Stimulated activated CD8-positive, alpha-beta memory T cell treated with anti-CD3 and anti-CD28 coated beads, Interleukin-15, amount 100 ng/mL, for 4 hours (primary cell): ENCODE results near the gene LSMEM2.
A peak's percentile ranks its signal among the peaks of the same experiment; 100 is the strongest.
"Not testable (repeated sequence)": the region's sequence is repeated elsewhere in the genome, so short reads cannot be mapped to it uniquely, and the experiment has no call there.

Source experiments
- DNase-seq, 2 donors: peaks; one replicate each; pipeline ENCODE4 v3.0.0-alpha.2; 2020; ENCODE audit warnings: low read depth in 2 of 2

LSMEM2 gene

DNA sequence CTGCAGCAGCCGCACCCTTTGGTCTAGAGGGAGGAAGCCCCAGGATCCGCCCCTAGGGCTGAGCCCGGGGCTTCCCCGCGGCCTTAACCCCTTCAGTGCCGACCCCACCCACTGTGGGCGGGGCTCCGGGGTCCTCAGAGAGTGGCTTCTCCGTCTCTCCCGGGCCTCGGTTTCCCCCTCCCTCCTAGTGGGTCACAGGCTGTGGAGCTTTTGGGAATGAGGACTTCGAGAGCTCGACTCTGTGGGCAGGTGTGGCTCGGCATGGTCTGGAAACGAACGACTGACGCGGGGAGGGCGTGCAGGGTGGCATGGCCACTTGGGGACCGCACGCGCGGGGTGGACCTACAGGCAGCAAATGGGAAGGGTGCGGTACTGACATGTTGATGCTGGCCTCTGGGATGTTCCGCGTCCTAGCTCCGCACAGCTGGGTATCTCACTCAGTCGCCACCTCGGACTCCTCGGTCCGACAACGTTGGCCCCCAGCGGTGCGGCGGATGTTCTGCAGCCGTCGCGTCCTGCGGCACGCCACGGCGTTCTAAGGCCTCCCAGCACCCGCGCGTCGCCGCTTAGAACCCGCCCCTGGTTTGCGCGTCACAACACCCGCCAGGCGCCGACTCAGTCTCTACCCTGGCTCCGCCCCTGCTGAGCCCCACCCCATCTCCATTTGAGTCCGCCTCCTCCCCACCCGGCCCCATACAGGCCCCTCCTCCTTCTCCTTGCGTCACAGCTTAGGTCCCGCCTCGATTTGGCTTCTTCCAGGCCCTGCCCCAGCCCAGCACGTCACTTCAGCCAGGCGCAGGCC lies 20.1 kb downstream of the LSMEM2 start, which contains the start of the genes HYAL3 and NAA80:
HYAL3 (minus strand) TSS at position 570 of the 802 bp plus-strand sequence. CDS start 3,803 bp downstream, outside the sequence.
NAA80 (minus strand) TSS at position 570 of the 802 bp plus-strand sequence. CDS start 1,942 bp downstream, outside the sequence.
- DNase-seq, result peak; percentile 98

DNA sequence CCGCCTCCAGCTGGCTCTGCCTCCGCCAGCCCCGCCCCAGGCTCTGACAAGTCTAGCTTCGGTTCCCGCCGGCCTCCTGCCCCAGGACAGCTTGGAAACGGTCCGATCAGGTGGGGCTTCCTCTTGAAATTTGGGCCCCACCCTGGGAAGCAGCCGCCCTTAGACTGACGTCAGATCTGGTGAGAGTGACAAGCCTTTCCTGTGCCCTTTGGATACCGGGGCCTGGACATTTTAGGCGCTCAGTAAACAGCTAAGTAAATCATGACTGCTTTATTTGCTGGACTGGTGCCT lies 20.7 kb downstream of the LSMEM2 start:
- DNase-seq, result no peak

DNA sequence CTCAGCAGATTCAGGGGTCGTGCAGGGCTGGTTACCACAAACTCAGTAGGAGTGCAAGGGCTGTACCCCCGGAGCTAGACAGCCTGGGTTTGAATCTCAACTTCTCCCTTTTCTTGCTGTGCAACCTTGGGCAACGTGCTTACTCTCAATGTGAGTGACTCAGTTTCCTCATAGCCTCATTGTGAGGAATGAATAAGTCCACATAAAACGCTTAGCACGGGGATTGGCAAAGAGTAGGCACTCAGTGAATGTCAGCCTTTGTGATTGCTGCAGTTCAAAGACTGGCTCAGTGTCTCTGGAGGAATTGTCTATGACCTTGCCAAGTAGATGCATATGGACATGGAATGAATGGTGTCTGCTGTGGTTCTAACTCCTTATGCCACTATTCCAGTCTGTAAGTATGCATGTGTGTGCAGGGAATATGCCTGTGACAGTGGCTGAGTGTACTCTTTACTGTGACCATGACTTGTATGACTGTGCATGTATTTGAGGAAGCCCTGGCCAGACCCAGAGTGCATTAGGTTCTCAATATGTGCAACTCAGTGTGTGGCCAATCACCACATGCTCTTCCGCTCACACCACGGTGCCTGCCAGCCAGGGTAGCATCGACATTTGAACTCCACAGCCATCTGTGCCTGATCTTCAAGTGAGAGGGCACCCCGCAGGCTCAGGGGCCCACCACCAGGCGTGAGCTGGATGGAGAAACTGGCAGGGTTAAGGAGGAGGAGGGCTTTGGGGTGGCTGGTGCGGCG lies 21.2 kb downstream of the LSMEM2 start:
- no peak for DNase-seq

DNA sequence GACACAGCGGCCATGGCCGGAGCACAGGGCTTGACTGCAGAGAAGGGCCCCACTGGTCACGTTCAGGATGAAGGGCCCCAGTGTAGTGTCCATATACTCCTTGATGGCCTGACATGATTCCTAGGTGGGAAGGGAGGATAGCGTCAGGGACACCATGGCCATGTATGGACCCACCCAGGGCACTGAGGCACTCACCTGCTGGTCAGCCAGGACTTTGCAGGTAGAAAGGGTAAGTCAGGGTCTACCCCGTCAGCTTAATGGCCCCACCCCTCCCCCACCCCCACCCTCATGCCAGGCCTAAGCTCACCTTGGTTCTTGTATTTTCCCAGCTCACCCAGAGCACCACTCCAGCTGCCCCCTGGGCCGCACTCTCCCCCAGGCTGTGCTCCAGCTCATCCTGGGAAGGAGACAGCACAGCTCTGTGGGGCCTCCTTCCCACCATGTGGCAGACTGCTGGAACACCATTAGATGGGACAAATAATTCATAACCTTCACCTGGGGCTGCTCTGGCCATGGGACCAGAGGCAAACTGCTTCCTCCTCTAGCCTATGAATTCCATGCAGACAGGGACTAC lies 21.9 kb downstream of the LSMEM2 start:
- no peak for DNase-seq

DNA sequence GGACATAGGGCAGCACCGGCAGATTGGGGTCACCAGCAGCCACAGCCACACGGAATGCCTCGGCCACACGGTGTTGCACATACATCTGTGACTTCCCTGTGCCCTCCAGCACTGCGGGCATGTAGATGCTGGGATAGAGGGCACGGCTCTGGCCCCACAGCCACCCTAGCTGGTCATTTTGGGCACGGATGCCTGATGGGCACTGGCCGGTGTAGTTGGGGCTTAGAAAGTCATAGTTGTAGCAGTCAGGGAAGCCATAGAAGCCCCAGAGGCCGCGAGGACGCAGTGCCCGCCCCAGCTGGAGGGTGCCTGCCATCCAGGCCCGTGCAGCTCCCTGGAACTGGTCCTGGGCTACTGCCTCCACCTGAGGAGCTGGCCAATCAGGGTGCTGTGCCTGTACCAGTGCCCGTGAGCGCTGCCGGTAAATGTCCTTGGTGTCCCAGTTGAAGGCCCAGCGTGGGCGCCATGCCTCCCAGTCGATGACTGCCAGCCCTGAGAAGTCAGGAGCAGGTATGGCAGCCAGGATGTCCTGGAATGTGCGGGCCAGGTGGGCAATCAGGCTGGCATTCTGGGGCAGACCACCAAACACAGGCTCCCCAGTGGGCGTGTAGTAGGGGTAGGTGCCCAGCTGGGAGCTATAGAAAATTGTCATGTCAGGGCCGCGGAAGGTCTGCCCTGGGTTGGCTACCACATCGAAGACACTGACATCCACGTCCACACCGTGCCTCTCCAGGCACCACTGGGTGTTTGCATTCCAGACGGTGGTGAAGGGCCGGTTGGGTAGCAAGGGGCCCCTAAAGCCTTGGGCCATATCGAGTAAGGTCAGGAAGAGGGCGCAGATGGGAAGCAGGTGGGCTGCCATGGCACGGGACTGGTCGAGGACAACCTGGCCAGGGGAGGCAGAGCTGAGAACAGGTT lies 23.5 kb downstream of the LSMEM2 start:
- DNase-seq, result no peak

DNA sequence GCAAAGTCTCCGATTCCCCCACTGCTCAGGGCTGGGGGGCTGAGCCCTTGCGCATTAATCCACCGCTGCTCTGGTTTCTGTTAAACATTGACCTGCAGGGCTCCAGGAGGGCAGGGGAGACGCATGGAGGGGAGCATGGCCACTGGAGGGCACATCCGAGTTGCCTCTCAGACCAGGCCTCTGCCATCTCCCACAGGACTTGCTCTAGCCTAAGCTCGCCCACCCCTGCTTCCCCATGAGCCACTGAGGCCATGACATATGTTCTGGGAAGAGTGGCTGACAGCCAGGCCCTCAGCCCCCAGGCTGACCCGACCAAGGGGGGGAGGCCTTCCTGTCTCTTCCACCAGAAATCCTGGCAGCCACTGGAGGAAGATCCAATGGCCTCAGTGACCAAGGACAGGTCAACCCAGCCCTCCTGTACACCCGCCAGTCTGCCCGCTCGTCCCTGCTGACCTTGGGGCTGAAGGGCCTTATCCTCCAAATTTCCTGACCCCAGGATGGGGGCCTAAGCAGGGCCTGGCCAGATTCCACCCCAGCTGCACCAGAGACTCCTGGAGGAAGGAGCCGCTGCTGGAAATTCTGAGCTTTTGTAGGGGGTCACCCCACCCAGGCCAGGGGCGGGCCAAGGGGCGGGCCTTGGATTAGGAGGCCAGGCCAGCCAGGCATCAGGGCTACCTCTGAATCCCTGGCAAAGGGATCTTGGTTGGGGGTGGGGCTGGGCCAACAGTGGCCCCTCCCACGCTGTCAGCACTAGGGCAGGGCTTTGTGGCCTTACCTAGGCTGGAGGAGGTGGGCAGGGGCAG lies 24.3 kb downstream of the LSMEM2 start, which contains the start of gene HYAL1:
HYAL1 (minus strand) TSS at position 562 of the 803 bp plus-strand sequence. CDS start 618 bp downstream, outside the sequence.
- DNase-seq, result no peak

DNA sequence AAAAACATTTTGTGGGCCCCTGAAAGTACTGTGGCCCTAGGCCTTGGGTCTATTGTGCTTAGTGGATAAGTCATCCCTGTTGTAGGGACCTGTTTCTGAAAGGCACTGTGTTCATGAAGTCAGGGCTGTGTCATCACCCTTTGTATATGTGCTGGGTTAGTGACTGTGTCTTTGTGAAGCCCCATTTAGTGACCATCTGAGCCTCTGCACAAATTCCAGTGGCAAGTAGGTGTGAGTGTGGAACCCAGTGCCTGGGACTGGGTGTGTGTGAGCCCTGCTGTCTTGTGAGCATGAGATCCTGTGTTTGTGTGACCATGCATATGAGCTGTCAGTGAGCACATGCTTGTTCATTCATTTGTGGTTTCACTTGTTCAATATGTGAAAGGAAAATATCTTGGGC lies 25.7 kb downstream of the LSMEM2 start:
- DNase-seq, result no peak

DNA sequence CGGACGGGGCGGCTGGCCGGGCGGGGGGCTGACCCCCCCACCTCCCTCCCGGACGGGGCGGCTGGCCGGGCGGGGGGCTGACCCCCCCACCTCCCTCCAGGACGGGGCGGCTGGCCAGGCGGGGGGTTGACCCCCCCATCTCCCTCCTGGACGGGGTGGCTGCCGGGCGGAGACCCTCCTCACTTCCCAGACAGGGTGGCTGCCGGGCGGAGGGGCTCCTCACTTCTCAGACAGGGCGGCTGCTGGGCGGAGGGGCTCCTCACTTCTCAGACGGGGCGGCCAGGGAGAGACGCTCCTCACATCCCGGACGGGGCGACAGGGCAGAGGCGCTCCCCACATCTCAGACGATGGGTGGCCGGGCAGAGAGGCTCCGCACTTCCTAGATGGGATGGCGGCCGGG lies 33.2 kb downstream of the LSMEM2 start:
- DNase-seq, result not testable (repeated sequence)

DNA sequence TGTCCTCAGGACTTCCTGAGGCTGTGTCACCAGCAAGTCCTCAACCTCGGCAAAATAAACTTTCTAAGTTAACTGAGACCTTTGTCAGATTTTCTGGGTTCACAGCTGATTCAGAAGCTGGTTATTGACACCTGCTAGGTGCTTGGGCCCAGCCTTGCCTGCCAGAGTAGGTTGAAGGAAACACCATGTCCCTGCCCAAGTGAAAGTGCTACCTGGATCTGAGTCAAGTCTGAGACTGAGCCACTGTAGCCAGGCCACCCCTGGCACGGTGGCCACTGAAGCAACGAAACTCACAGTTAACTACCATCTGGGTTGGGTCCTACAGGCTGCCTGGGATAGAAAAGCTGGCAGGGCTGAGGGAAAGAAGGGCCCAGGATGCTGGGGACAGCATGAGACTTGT lies 35.5 kb downstream of the LSMEM2 start:
- DNase-seq, result no peak

DNA sequence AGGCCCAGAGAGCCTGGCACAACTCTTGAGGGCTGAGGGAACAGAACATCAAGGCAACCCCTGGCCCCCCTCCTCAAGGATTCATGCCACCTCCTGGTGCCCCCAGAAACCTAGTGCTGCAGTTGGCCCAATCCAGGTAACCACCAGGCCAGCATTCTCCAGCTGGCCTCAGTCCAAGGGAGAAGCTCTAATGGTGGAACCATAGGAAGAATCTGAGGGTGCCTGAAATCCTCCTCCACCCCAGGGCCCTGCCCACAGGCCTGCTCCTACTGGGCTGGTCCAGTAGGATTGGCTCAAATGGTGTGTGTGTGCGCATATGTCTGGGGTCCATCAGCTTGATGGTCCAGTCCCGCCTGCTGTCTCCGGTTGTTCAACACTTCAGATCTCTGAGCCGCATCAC lies 35.9 kb downstream of the LSMEM2 start:
- DNase-seq, result no peak

DNA sequence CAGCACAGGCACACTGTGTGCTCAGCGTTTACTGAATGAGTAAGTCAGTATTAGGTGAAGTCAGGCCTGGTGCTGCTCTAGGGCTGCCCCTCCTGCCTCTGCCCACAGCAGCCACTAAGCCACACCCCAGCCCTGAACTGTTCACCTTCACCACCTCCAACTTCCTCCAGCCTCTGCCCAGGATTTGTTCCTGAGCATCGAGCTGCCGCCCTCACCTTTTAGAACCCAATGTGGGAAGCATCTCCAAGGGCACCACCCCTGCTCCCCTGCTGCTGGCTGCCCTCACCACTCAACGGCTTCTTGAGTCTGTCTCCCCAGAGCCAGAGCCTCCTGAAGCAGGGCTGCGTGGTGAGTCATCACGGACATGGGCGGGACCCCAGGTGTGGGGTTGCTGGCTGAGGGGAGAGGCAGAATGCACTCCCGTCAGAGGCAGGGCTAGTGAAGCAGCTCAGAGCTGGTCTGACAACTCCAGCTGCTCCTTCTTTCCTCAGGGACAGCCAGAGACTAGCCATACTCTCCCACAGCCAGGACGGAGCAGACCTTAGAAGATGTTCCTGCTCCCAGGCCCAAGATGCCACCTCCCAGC lies 37.9 kb downstream of the LSMEM2 start:
- DNase-seq, result peak; percentile 50 to 63

DNA sequence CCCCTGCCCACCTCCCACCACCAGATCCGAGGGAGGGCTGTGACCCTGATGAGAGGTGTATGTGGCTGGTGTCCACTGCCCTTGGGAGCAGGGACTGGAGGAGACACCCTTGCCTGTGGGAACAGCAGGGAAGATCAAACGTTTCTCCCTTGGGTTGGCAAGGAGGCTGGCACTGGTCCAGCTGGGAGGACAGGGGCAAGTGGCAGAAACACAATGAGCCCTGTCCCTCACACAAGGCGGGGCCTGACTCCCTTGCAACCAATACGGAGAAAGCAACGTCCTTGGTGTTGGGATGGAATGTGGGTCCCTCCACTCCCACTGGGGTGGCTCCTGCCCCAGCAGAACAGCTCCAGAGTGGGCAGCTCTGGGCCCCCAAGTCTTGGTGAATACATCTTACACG lies 38.4 kb downstream of the LSMEM2 start:
- DNase-seq, result no peak

DNA sequence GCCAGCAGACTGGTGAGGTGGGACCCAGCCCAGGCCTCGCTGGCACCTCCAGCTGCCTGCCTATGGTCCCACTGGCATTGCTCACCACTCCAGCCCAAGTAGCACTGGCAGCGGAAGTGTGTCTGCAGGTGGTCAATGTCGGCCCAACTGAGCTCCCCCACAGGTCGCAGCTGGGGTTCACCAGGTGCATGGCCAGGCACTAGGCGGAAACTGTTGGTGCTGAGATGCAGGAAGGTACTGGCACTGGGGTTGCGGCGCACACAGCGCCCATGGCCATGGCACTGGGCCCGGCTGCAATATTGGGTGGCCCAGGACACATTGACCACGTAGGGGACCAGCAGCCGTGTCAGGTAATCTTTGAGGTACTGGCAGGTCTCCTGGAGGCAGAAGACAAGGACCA lies 39.3 kb downstream of the LSMEM2 start:
- DNase-seq, result no peak

DNA sequence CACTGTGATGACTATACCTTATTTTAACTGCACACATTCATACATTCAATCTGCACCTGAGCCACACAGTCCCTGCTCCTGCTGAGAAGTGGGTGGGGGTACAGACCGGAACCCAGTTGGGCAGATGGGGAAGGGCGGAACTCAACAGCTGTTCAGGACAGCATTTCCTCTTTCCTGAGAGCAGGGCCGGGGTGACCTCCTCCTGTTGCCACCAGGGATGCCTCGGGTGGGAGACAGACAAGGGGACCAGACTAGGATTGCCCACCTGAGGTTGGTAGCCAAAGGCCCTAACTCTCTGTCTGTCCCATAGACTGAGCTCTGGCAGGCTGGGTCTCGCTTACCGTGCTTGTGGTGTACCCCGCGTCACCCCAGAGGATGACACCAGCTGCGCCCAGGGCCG lies 39.7 kb downstream of the LSMEM2 start:
- DNase-seq, result no peak

DNA sequence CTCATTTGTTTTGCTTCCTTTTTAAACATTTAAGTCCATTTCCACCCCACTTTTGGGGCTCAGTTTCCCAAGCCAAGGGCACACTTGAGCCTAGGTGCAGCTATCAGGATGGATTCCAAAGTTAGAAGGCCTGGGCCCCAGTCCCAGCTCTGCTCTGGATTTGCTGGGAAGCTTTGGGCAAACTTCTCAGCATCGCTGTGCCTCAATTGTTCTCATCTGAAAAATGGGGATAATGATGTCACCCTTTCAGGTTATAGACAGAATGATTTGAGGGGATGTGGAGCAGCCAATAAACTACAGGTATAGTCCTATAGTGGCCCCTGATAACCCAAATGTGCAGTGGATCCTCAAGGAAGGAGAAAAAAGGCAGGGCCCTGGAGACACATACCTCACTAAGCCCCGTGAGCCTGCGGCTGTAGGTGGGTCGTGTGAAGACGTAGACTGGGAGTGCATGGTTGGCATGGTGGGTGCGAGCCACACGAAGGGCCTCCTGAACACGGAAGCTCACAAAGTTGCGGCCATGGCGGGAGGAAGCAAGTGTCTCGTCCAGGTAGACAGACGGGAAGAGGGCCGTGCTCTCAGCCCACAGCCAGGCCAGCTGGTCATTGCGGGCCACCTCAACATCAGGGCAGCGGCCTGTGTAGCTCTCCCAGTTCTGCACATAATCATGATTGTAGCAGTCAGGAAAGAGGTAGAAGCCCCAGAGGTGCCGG lies 40.5 kb downstream of the LSMEM2 start:
- DNase-seq, result no peak

DNA sequence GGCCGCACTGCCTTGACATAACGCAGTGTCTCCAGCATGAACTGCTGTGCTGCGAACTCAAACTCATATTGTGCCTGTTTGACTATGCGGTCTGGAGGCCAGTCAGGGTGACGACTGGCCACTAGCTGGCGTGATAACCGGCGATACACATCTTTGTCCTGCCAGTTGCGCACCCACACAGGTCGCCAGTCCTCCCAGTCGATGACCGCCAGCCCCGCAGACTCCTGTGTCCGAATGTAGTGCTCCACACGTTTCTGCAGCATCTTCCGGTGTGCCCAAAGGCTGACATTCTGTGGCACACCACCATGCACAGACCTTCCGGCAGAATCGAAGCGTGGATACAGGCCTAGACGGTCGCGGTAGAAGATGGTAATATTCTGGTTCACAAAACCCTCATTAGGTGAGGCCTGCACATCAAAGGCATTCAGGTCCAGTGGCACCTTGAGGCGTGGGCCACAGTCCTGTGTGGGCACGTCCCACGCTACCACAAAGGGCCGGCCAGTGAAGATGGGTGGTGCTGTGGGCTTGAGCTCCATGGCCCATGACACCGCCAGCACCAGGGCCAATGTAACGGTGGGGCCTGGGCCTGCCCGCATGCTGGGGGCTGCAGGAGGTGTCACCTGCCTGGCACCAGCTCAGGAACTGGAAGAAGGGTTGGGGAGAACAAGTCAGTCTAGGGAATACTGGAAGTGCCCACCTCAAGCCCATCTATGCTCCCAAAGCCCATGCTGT lies 41.2 kb downstream of the LSMEM2 start:
- no peak for DNase-seq

DNA sequence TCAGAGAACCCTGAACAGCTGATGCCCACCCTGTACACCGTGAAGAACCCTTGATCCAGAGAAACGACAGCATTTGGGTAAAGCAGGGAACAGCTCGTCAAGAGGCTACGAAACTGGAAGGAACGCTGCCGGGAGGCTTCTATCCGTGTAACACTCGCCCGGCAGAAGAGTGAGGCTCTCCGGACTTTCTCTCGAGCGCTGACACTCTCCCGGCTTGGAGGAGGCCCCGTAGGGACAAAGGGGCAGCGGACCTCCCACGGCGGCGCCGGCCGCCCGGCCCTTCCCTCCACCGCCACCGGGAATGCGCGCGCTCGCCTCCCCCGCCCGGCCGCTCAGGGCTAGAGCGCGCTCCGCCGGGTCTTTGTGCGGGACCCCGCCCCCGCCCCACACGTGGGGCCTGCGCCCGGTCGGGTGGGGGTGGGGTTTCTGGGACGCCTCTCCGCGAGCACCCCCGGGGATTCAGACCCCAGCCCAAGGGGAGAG lies 42.0 kb downstream of the LSMEM2 start:
- DNase-seq, result peak in 1 of 2 donors; percentile 61

DNA sequence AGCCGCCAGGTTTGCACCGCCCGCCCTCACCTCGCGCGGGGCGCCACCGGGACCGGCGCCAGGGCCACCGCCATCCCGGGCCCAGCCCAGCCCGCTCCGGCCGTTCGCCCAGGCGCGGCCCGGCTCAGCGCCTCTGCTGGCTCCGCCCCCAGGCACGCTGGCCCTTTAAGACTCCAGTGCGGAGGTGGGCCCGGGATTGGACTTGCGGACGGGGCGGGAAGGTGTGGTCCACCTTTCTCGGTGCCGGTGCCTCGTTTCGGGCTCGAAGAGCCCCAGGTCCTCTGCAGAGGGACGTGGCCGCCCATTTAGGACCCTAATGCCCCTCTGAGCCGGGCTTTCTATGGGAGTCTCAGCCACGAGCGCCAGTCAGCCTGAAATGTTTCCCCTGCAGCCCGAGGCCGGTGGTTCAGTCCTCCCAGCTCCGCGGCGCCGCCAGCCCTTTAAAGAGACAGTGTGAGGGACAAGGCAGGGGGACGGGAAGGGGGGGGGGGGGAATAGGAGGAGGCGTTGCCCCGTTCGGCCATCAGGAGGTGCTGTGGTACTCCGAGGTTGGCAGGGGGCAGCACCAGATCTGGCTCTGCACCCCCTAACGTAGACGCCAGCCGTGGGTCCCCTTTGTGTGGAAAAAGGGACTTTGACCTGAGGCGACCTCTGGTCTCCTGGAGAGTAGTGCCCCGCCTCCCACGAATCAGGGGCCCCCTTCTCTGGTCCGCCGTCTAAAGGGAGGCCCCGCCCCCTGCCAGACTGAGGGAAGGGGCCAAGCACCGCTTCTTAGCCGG lies 42.6 kb downstream of the LSMEM2 start:
- peak; percentile 63 to 68 for DNase-seq
